HepG2 (cell line): ENCODE results near the gene ZBTB7C. TPM values are rescaled to one million over a fixed set of nuclear protein-coding genes. Genes with fewer than 3 reads are reported as not detected.

ENCODE experiments used
- ATAC-seq: fragments of 200-7000 bp; cut with Tn5 transposase; 3 replicates; pipeline ENCODE4 v1.9.1; 2020; ENCODE audit warnings: mild to moderate bottlenecking, moderate library complexity
- BruUV-seq: library from RNA; stranded (reverse); fragments of 400-500 nt; replicated peaks from 2 replicates; lab custom pipeline; 2021; lab: Mats Ljungman, UMichigan
- CTCF ChIA-PET: fragments of 300-600 bp; formaldehyde crosslinking; extraction: SDS; loops from one replicate; lab custom pipeline; 2021; ENCODE audit warnings: low total read pairs, inconsistent platforms, low intra/inter-chr PET ratio; lab: Yijun Ruan, JAX
- POLR2A ChIA-PET: fragments of 350-600 bp; sonication (Branson Sonifier 250); formaldehyde crosslinking; loops from one replicate; lab custom pipeline; 2020; ENCODE audit warnings: antibody characterized with exemption, inconsistent platforms; lab: Yijun Ruan, JAX
- DNase-seq: peaks from one replicate; pipeline ENCODE4 v3.0.0-alpha.2; 2015; ENCODE audit warnings: low spot score
- FAIRE-seq: peaks from 3 replicates; lab custom pipeline; 2011; peaks lifted over from hg19 to GRCh38; lab: Jason Lieb, UNC
- H2AFZ ChIP-seq: one replicate; pipeline ENCODE4 v1.6.1; 2011; ENCODE audit warnings: low read length, inconsistent platforms
- H3K27ac ChIP-seq: fragments of 300-600 bp; 3 replicates; pipeline ENCODE4 v1.8.0; 2011; ENCODE audit warnings: mixed run types, mild to moderate bottlenecking, mixed read lengths, low read length, inconsistent platforms; ENCODE audit not compliant: insufficient read depth; ENCODE audit errors: extremely low read length
- H3K27me3 ChIP-seq, 2 experiments: fragments of 200-600 bp in 1 of 2; 2 replicates in 1 of 2; 3 replicates in 1 of 2; pipeline versions ENCODE4 v1.6.0 to v1.8.0; 2011; ENCODE audit warnings: low read length in 2 of 2, mild to moderate bottlenecking in 2 of 2, moderate library complexity in 2 of 2, inconsistent platforms in 1 of 2; ENCODE audit not compliant: insufficient read depth in 2 of 2, control insufficient read depth in 1 of 2
- H3K36me3 ChIP-seq, 2 experiments: fragments of 200-600 bp in 1 of 2; replicated peaks in 1 of 2; 2 replicates in 1 of 2; 3 replicates in 1 of 2; pipeline versions ENCODE4 v1.5.1 to v1.8.0; 2011; ENCODE audit warnings: low read length in 2 of 2, inconsistent platforms in 1 of 2; ENCODE audit not compliant: insufficient read depth in 2 of 2, control insufficient read depth in 1 of 2
- H3K4me1 ChIP-seq: 2 replicates; pipeline ENCODE4 v1.5.1; 2012; ENCODE audit warnings: low read length, inconsistent platforms; ENCODE audit not compliant: insufficient read depth
- H3K4me2 ChIP-seq: 2 replicates; pipeline ENCODE4 v1.6.0; 2011; ENCODE audit warnings: low read depth, low read length, inconsistent platforms
- H3K4me3 ChIP-seq, 3 experiments: fragments of 200-600 bp in 1 of 3; sonication (generic), shearing (Covaris generic) in 1 of 3; replicated peaks in 1 of 3; 2 replicates each; pipeline ENCODE4 v1.5.1; 2011 to 2016; ENCODE audit warnings: low read length in 3 of 3, inconsistent platforms in 2 of 3, low read depth in 2 of 3, mild to moderate bottlenecking in 2 of 3, control low read depth in 1 of 3, mixed read lengths in 1 of 3; ENCODE audit not compliant: insufficient read depth in 1 of 3
- H3K79me2 ChIP-seq: one replicate; pipeline ENCODE4 v1.6.1; 2011; ENCODE audit warnings: low read length, inconsistent platforms; ENCODE audit not compliant: insufficient read depth
- H3K9ac ChIP-seq: 2 replicates; pipeline ENCODE4 v1.6.0; 2011; ENCODE audit warnings: mild to moderate bottlenecking, low read depth, low read length, inconsistent platforms; ENCODE audit not compliant: insufficient read depth
- H3K9me3 ChIP-seq: 2 replicates; pipeline ENCODE4 v1.5.1; 2012; ENCODE audit warnings: mild to moderate bottlenecking, low read length
- H4K20me1 ChIP-seq: 2 replicates; pipeline ENCODE4 v1.6.0; 2011; ENCODE audit warnings: inconsistent platforms, mild to moderate bottlenecking, low read length, moderate library complexity; ENCODE audit not compliant: insufficient read depth
- AHR ChIP-seq: IDR thresholded peaks from 2 replicates; pipeline ENCODE4 v1.6.1; 2018; ENCODE audit warnings: missing genetic modification reagents, missing compliant biosample characterization
- AKAP8 ChIP-seq: sonication (generic); formaldehyde crosslinking; IDR thresholded peaks from 2 replicates; pipeline ENCODE4 v1.5.1; 2020; ENCODE audit warnings: mild to moderate bottlenecking, missing genetic modification reagents
- CBFB ChIP-seq: sonication (generic); formaldehyde crosslinking; IDR thresholded peaks from 2 replicates; pipeline ENCODE4 v1.4.0; 2020; ENCODE audit warnings: missing genetic modification reagents
- CBX2 ChIP-seq, 2 experiments: fragments of 200-600 bp in 1 of 2; sonication (generic); formaldehyde crosslinking in 1 of 2; IDR thresholded peaks; 2 replicates each; pipeline versions ENCODE4 v1.7.0 to v1.8.1; 2018 to 2022; ENCODE audit warnings: low read depth in 2 of 2, low read length in 1 of 2, mild to moderate bottlenecking in 1 of 2, missing genetic modification reagents in 1 of 2
- EZH2 ChIP-seq: conservative IDR thresholded peaks from 2 replicates; pipeline ENCODE4 v1.6.1; 2012; ENCODE audit warnings: mild to moderate bottlenecking, low read depth, low read length, moderate library complexity
- FOXA3 ChIP-seq: IDR thresholded peaks from 2 replicates; pipeline ENCODE4 v1.6.1; 2016; ENCODE audit warnings: missing genetic modification reagents, missing compliant biosample characterization
- FOXO1 ChIP-seq: sonication (generic); formaldehyde crosslinking; IDR thresholded peaks from 2 replicates; pipeline ENCODE4 v1.4.0; 2020; ENCODE audit warnings: missing genetic modification reagents
- GLI4 ChIP-seq: sonication (generic); formaldehyde crosslinking; IDR thresholded peaks from 2 replicates; pipeline ENCODE4 v1.5.1; 2020; ENCODE audit warnings: missing genetic modification reagents, mild to moderate bottlenecking, moderate library complexity, borderline replicate concordance
- HNRNPH1 ChIP-seq: fragments of 200-400 bp; formaldehyde crosslinking; optimal IDR thresholded peaks from 2 replicates; pipeline ENCODE3; 2017; ENCODE audit warnings: mild to moderate bottlenecking, low read depth, low read length
- HNRNPUL1 ChIP-seq: fragments of 200-400 bp; formaldehyde crosslinking; IDR thresholded peaks from 2 replicates; pipeline ENCODE4 v1.6.1; 2017; ENCODE audit warnings: low read depth, mild to moderate bottlenecking, low read length, moderate library complexity
- MIER3 ChIP-seq: IDR thresholded peaks from 2 replicates; pipeline ENCODE4 v1.6.1; 2016; ENCODE audit warnings: missing compliant biosample characterization, borderline replicate concordance
- NCOR1 ChIP-seq: fragments of 200-600 bp; sonication (generic); IDR thresholded peaks from 2 replicates; pipeline ENCODE4 v1.7.0; 2017; ENCODE audit warnings: antibody characterized with exemption, low read length, borderline replicate concordance
- NFIB ChIP-seq: sonication (generic); formaldehyde crosslinking; IDR thresholded peaks from 2 replicates; pipeline ENCODE4 v1.9.0; 2021; ENCODE audit warnings: missing genetic modification reagents, mild to moderate bottlenecking, borderline replicate concordance
- PCBP1 ChIP-seq: fragments of 200-400 bp; formaldehyde crosslinking; IDR thresholded peaks from 2 replicates; pipeline ENCODE4 v1.6.1; 2017; ENCODE audit warnings: mild to moderate bottlenecking, low read depth, low read length, borderline replicate concordance
- SALL1 ChIP-seq: sonication (generic); formaldehyde crosslinking; IDR thresholded peaks from 2 replicates; pipeline ENCODE4 v1.8.0; 2022; ENCODE audit warnings: mild to moderate bottlenecking, missing genetic modification reagents
- SETDB1 ChIP-seq: sonication (generic); formaldehyde crosslinking; IDR thresholded peaks from 2 replicates; pipeline ENCODE4 v1.5.1; 2020; ENCODE audit warnings: missing genetic modification reagents, mild to moderate bottlenecking, borderline replicate concordance
- SIN3B ChIP-seq: fragments of 150-350 bp; IDR thresholded peaks from 2 replicates; pipeline ENCODE4 v1.6.1; 2014; ENCODE audit warnings: low read length
- TEAD2 ChIP-seq: sonication (generic); formaldehyde crosslinking; IDR thresholded peaks from 2 replicates; pipeline ENCODE4 v1.9.0; 2021; ENCODE audit warnings: missing genetic modification reagents
- YEATS4 ChIP-seq: sonication (generic); formaldehyde crosslinking; IDR thresholded peaks from 2 replicates; pipeline ENCODE4 v1.4.0; 2020; ENCODE audit warnings: missing genetic modification reagents, borderline replicate concordance
- ZNF143 ChIP-seq: sonication (generic); formaldehyde crosslinking; IDR thresholded peaks from 2 replicates; pipeline ENCODE4 v1.4.0; 2020; ENCODE audit warnings: missing genetic modification reagents
- ZNF180 ChIP-seq: sonication (generic); formaldehyde crosslinking; IDR thresholded peaks from 2 replicates; pipeline ENCODE4 v1.4.0; 2020; ENCODE audit warnings: low read depth, missing genetic modification reagents, borderline replicate concordance
- ZNF367 ChIP-seq: sonication (generic); formaldehyde crosslinking; IDR thresholded peaks from 2 replicates; pipeline ENCODE4 v1.4.0; 2020; ENCODE audit warnings: missing genetic modification reagents, borderline replicate concordance
- ZNF713 ChIP-seq: sonication (generic); formaldehyde crosslinking; IDR thresholded peaks from 2 replicates; pipeline ENCODE4 v1.4.0; 2020; ENCODE audit warnings: mild to moderate bottlenecking, missing genetic modification reagents
- ZNF800 ChIP-seq: sonication (generic); formaldehyde crosslinking; IDR thresholded peaks from 2 replicates; pipeline ENCODE4 v1.4.0; 2020; ENCODE audit warnings: missing genetic modification reagents
- WGBS: methylation state at CpG from one replicate; pipeline ENCODE4 v1.1.6; 2017; ENCODE audit warnings: low lambda C conversion rate; 5-methylcytosine and 5-hydroxymethylcytosine counted together
- in situ Hi-C: cut with HindIII; loops from 2 replicates; pipeline ENCODE4 v1.10.0; 2017; ENCODE audit warnings: low pct_unique_long_range_greater_than_20kb; ENCODE audit not compliant: extremely low pct_ligation_motif_present
- intact Hi-C: fragments of 100-400 bp; cut with micrococcal nuclease; formaldehyde crosslinking; loops from one replicate; pipeline ENCODE4 v1.10.0; 2022; ENCODE audit not compliant: unreplicated experiment
- polyA plus RNA-seq, 8 experiments: library from polyadenylated mRNA; depleted of rRNA in 3 of 8; stranded (reverse) in 7 of 8; unstranded in 1 of 8; fragments of >200 nt; fragmentation: Illumina TruSeq in 4 of 8; extraction: Trizol in 4 of 8; gene quantifications; 2 replicates each; pipeline versions ENCODE4 v1.2.1 to v1.2.3, GENCODE V29; 2011 to 2016; ENCODE audit warnings: low read depth in 4 of 8, missing spikeins in 1 of 8, mixed read lengths in 1 of 8; ENCODE audit not compliant: insufficient read depth in 1 of 8
- total RNA-seq, 5 experiments: library from RNA; depleted of rRNA; stranded (reverse); fragments of >200 nt; fragmentation: Illumina TruSeq; extraction: Trizol; gene quantifications; 2 replicates each; pipeline ENCODE4 v1.2.3, GENCODE V29; 2016; ENCODE audit warnings: low read depth in 1 of 5

ZBTB7C gene
- total and polyA plus RNA-seq, 2 of the 13 experiments (the other 11 are each of a cell fraction or from before 2014, with no cell fraction given) = 0.01 to 0.04 TPM

DNA sequence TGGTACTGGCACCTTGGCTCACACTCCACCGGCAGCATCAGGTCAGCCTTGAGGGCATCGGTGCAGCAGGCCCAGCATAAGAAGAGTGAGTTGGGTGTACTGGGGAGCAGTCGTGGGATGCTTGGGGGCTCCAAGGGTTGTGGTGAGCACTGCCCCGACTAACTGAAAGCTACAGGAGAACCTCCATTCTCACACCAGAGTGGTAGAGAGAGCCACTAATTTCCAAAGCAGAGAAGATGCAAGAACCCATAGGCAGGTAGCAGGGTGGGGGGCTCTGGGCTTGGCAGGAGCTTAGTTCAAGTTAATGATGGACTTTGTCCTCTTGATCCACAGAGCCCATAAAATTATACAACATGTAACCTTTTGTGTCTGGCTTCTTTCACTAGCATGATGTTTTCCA is 330.7 kb downstream of the ZBTB7C start:
- no TSS peak for BruUV-seq

GRCh38 chr18:48077291-48077690 is 331.9 kb downstream of the ZBTB7C start:
- no peak for ATAC-seq
- no peak overlapping the region for H3K27ac ChIP-seq
- no peaks in the 10 kb centered on the region for H3K9me3 ChIP-seq
- ChIA-PET CTCF (no interaction called here), POLR2A (no interaction called here)
- H3K79me2 ChIP-seq = no peaks in the 10 kb centered on the region
- no peak for TF ChIP-seq CBFB (CRISPR knock-in tag)
- TF ChIP-seq ZNF800 (CRISPR knock-in tag) = no peak
- TF ChIP-seq FOXA3 (CRISPR knock-in tag) = no peak
- TF ChIP-seq MIER3 (CRISPR knock-in tag) = no peak
- no peak for TF ChIP-seq HNRNPH1
- no peak for TF ChIP-seq NCOR1
- H2AFZ ChIP-seq = no peak overlapping the region
- H4K20me1 ChIP-seq = no peaks in the 10 kb centered on the region
- H3K36me3 ChIP-seq = no peaks in the 10 kb centered on the region
- no peak overlapping the region for H3K4me3 ChIP-seq
- no peaks in the 10 kb centered on the region for H3K4me1 ChIP-seq
- intact Hi-C loops (no loop called here), in situ Hi-C loops (no loop called here)
- no peak overlapping the region for H3K9ac ChIP-seq
- no peak for FAIRE-seq
- no peak for DNase-seq
- BruUV-seq = no TSS peak
- peaks cover 1 to 18% of the 10 kb centered on the region in 2 experiments; a peak in 2 of 5 replicates for H3K27me3 ChIP-seq
- H3K4me2 ChIP-seq = no peak overlapping the region
- 18% methylated on average over 6 of the region's 8 CpGs for WGBS

More for the DNA sequence above, 330.7 kb downstream of the ZBTB7C start:
- H4K20me1 ChIP-seq = no peaks in the 10 kb centered on the region
- H3K4me2 ChIP-seq = no peak overlapping the region
- ChIA-PET POLR2A (no interaction called here), CTCF (no interaction called here)
- no peaks in the 10 kb centered on the region for H3K79me2 ChIP-seq
- no peaks in the 10 kb centered on the region for H3K36me3 ChIP-seq
- DNase-seq (no peak), ATAC-seq (no peak), FAIRE-seq (no peak)
- no peak overlapping the region for H3K4me3 ChIP-seq
- H3K27ac ChIP-seq = no peak overlapping the region
- H3K4me1 ChIP-seq = no peaks in the 10 kb centered on the region
- peaks cover 1 to 13% of the 10 kb centered on the region in 2 experiments; a peak in 2 of 5 replicates for H3K27me3 ChIP-seq
- in situ Hi-C loops = no loop called here
- no peak for TF ChIP-seq FOXO1 (CRISPR knock-in tag)
- TF ChIP-seq ZNF143 (CRISPR knock-in tag) = no peak
- TF ChIP-seq AHR (CRISPR knock-in tag) = no peak
- TF ChIP-seq SALL1 = no peak
- no peak for TF ChIP-seq SETDB1 (CRISPR knock-in tag)
- no peak for TF ChIP-seq GLI4 (CRISPR knock-in tag)
- TF ChIP-seq ZNF367 (CRISPR knock-in tag) = no peak
- no peak for TF ChIP-seq TEAD2 (CRISPR knock-in tag)
- TF ChIP-seq NFIB (CRISPR knock-in tag) = no peak
- no peak for TF ChIP-seq AKAP8 (CRISPR knock-in tag)
- TF ChIP-seq EZH2 = no peak
- TF ChIP-seq ZNF713 (CRISPR knock-in tag) = no peak
- TF ChIP-seq SIN3B = no peak
- TF ChIP-seq HNRNPUL1 = no peak
- no peak for TF ChIP-seq CBX2 (IDR thresholded peaks at IDR 0.05; ENCODE audit: low read depth, low read length)
- TF ChIP-seq CBX2 (CRISPR knock-in tag; IDR thresholded peaks at IDR 0.05; ENCODE audit: low read depth) = no peak
- no peak for TF ChIP-seq PCBP1
- TF ChIP-seq YEATS4 (CRISPR knock-in tag) = no peak
- TF ChIP-seq ZNF180 (CRISPR knock-in tag) = no peak
- 54% methylated on average over 4 of the region's 4 CpGs for WGBS
- no peaks in the 10 kb centered on the region for H3K9me3 ChIP-seq
- no peak overlapping the region for H3K9ac ChIP-seq
- no peak overlapping the region for H2AFZ ChIP-seq
- intact Hi-C loops = no loop called here
